Kidney (tissue), 14 donors: ENCODE data around the gene LRRC32. TPM values are rescaled to one million over a fixed set of nuclear protein-coding genes. Genes with fewer than 3 reads are reported as not detected.
A peak's percentile ranks its signal among the peaks of the same experiment; 100 is the strongest.

Experiments
- DNase-seq, 5 donors: peaks; one replicate each; pipeline ENCODE4 v3.0.0-alpha.2; 2013 to 2020
- FAIRE-seq: peaks from 2 replicates; lab custom pipeline; 2012; peaks lifted over from hg19 to GRCh38; lab: Jason Lieb, UNC
- H3K27ac ChIP-seq, 2 donors: one replicate each; pipeline ENCODE4 v1.7.0; 2013; ENCODE audit warnings: low read depth in 2 of 2, low read length in 2 of 2, inconsistent platforms in 1 of 2
- H3K27me3 ChIP-seq: one replicate; pipeline ENCODE4 v1.7.1; 2013; ENCODE audit warnings: low read length, inconsistent platforms; ENCODE audit not compliant: control insufficient read depth, insufficient read depth
- H3K36me3 ChIP-seq, 3 donors: one replicate each; pipeline versions ENCODE4 v1.7.0 to v1.7.1; 2013; ENCODE audit warnings: low read length in 3 of 3, control low read depth in 1 of 3, inconsistent platforms in 1 of 3; ENCODE audit not compliant: insufficient read depth in 3 of 3, control insufficient read depth in 2 of 3
- H3K4me1 ChIP-seq, 3 donors: one replicate each; pipeline versions ENCODE4 v1.7.0 to v1.7.1; 2013; ENCODE audit warnings: low read length in 3 of 3, inconsistent platforms in 1 of 3, low read depth in 1 of 3; ENCODE audit not compliant: control insufficient read depth in 2 of 3, insufficient read depth in 2 of 3
- H3K4me3 ChIP-seq, 3 donors: one replicate each; pipeline versions ENCODE4 v1.7.0 to v1.8.1; 2013; ENCODE audit warnings: low read length in 3 of 3, control low read depth in 1 of 3, inconsistent platforms in 1 of 3
- H3K9ac ChIP-seq, 3 donors: one replicate each; pipeline versions ENCODE4 v1.7.0 to v1.7.1; 2013; ENCODE audit warnings: low read length in 3 of 3, control low read depth in 1 of 3, inconsistent platforms in 1 of 3
- H3K9me3 ChIP-seq, 3 donors: one replicate each; pipeline versions ENCODE4 v1.7.0 to v1.7.1; 2013; ENCODE audit warnings: low read length in 3 of 3, control low read depth in 1 of 3, inconsistent platforms in 1 of 3; ENCODE audit not compliant: control insufficient read depth in 2 of 3, insufficient read depth in 1 of 3
- intact Hi-C: fragments of 100-400 bp; cut with DNase I; formaldehyde crosslinking; loops from one replicate; pipeline ENCODE4 v1.11.1; 2022
- polyA plus RNA-seq: library from polyadenylated mRNA; stranded (reverse); fragments of 350-450 nt; fragmentation: Illumina TruSeq; extraction: RNeasy Lipid Tissue Mini Kit (QIAGEN cat#74804); gene quantifications from one replicate; pipeline ENCODE4 v1.2.3, GENCODE V29; 2014; ENCODE audit warnings: low read depth, low replicate concordance; ENCODE audit not compliant: insufficient read depth
- total RNA-seq: library from RNA; stranded (reverse); fragmentation: NEBNext Ultra II Directional; extraction: Animal tissue kit (Norgen Biotek cat#: 25700); gene quantifications from one replicate; pipeline ENCODE4 v1.2.1, GENCODE V29; 2021
- TF ChIP-seq, protein P1 (sequence below): IDR thresholded peaks from 3 replicates; pipeline ENCODE4 v1.5.1; 2012; ENCODE audit warnings: mild to moderate bottlenecking, moderate library complexity, borderline replicate concordance; ENCODE audit not compliant: insufficient read depth; ENCODE audit errors: extremely low read depth
- donor health status: control.
- donor health status: control.
- donor health status: control.
- donor health status: control.
- donor health status: control.
- donor health status: DM: yes; HTN: yes; CAD: no.
- donor health status: Normal renal cell carcinoma (clear cell type).

Gene LRRC32
- total and polyA plus RNA-seq, 2 donors from 2014 or later = 105 to 136 TPM

DNA sequence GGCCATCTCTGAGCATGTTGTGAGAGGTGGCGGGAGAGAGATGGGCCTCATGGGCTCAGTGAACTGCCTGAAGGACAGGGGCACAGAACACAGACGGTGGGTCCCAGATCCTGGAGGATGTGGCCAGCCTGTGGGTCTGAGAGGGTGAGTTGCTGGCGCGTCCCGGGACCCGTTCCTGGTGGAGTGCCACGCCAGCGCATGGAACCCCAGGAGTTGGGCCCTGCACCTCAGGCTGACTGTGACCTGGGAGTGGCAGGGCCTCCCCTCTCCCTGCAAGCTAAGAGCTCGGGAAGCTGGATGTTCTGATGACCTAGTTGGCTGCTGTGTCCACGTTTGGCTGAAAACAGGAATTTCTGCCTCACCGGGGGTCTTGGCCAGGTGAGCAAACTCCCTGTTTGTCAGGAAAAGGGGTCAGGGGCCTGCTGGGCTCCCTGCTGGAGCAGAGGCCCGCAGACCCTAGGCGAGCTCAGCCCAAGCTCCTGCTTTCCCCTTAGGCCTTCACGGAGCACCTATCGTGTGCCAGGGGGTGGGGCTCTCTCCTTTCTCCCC is 15.0 kb downstream of the LRRC32 start:
- Histone ChIP-seq H3K9ac (no peak overlapping the region), H3K4me1 (peaks cover 0 to 23% (median 3%) of the 10 kb centered on the region in 3 donors), H3K36me3 (peaks cover 0 to 18% (median 0%) of the 10 kb centered on the region in 3 donors), H3K27me3 (no peaks in the 10 kb centered on the region), H3K9me3 (no peaks in the 10 kb centered on the region), H3K27ac (peak overlapping the region; percentile 36 to 43), H3K4me3 (no peak overlapping the region)
- DNase-seq (peak in 3 of 5 donors; percentile 24 to 62 (median 42)), FAIRE-seq (no peak)
- intact Hi-C loops = no loop called here
- TF ChIP-seq, protein P1, sequence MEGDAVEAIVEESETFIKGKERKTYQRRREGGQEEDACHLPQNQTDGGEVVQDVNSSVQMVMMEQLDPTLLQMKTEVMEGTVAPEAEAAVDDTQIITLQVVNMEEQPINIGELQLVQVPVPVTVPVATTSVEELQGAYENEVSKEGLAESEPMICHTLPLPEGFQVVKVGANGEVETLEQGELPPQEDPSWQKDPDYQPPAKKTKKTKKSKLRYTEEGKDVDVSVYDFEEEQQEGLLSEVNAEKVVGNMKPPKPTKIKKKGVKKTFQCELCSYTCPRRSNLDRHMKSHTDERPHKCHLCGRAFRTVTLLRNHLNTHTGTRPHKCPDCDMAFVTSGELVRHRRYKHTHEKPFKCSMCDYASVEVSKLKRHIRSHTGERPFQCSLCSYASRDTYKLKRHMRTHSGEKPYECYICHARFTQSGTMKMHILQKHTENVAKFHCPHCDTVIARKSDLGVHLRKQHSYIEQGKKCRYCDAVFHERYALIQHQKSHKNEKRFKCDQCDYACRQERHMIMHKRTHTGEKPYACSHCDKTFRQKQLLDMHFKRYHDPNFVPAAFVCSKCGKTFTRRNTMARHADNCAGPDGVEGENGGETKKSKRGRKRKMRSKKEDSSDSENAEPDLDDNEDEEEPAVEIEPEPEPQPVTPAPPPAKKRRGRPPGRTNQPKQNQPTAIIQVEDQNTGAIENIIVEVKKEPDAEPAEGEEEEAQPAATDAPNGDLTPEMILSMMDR = no peak

- H3K36me3 ChIP-seq = peaks cover 0 to 17% (median 0%) of the 10 kb centered on the region in 3 donors
- H3K9ac ChIP-seq = no peak overlapping the region
- H3K27ac ChIP-seq = peak overlapping the region; percentile 62 to 80
- no peak overlapping the region for H3K4me3 ChIP-seq
- TF ChIP-seq, protein P1 = no peak
- no peaks in the 10 kb centered on the region for H3K27me3 ChIP-seq
- intact Hi-C loops = no loop called here
- FAIRE-seq (no peak), DNase-seq (peak in 1 of 5 donors; percentile 45)
- H3K9me3 ChIP-seq = no peaks in the 10 kb centered on the region
- H3K4me1 ChIP-seq = peaks cover 0 to 23% (median 3%) of the 10 kb centered on the region in 3 donors
Measured at GRCh38 chr11:76654980-76655379, 15.6 kb downstream of the LRRC32 start.

- FAIRE-seq = no peak
- intact Hi-C loops = no loop called here
- Histone ChIP-seq H3K9me3 (no peaks in the 10 kb centered on the region), H3K9ac (no peak overlapping the region), H3K36me3 (peaks cover 0 to 11% (median 0%) of the 10 kb centered on the region in 3 donors), H3K27me3 (no peaks in the 10 kb centered on the region), H3K4me1 (peaks cover 0 to 18% (median 3%) of the 10 kb centered on the region in 3 donors), H3K4me3 (no peak overlapping the region), H3K27ac (peak overlapping the region; percentile 62 to 85)
- peak; percentile 79 to 95 (median 85) for DNase-seq
- TF ChIP-seq, protein P1 = no peak
Measured at GRCh38 chr11:76654298-76654851, 16.2 kb downstream of the LRRC32 start.
